NCI-H1694 (cell line): Measurements from ENCODE around the gene ERP27.

Source experiments
- DNase-seq: peaks from one replicate; lab custom pipeline; 2025; lab: John Stamatoyannopoulos, UW

The ERP27 gene

DNA sequence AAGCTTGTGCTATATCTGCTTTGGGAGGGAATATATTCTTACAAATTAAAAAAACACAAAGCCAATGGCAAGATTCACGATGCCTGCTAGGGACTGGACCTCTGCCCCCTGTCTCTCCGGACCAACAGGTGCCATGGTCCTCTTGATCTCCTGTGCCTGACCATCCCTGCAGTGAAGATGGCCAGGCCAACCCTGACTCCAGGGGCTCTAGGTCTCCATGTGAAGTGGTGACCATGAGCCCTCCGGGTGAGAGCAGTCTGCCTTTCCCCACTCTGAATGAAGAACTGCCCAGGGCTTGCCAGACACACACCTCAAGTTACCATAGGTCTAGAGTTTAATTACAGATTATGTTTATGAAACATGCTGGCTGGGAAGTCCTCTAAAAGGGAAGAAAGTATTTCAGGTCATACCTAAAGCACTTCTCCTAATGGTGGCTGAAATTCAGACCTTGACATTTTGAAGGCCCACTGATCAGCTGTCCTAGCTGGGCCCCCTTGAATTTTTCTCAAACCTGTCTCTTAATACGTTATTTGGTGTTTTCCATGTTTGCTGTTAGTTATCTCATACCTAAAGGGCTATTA lies 21.7 kb upstream of the ERP27 start:
- DNase-seq, result no peak

DNA sequence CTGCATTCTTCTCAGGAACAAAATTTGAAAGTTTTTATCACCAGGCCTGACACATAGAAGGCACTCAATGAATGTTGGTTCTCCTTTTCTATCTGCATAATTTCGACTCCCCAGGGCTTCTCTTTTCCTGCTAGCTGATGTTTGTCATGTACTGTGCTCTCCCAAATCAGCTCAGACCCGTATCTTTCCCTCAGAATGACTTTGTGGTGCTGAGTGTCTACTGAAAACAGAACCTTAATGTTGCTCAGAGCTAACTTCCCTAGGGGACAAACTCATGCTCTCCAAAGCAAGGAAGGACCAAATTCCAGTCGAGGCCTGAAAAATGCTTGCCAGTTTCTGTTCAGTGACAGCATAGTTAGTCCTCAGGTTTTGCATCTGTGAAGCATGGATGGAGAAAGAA lies 21.1 kb upstream of the ERP27 start:
- DNase-seq, result no peak

GRCh38 chr12:14959126-14959440 lies 20.7 kb upstream of the ERP27 start:
- DNase-seq, result no peak

GRCh38 chr12:14958361-14959125 lies 20.2 kb upstream of the ERP27 start:
- no peak for DNase-seq

GRCh38 chr12:14957551-14958168 lies 19.3 kb upstream of the ERP27 start:
- no peak for DNase-seq

DNA sequence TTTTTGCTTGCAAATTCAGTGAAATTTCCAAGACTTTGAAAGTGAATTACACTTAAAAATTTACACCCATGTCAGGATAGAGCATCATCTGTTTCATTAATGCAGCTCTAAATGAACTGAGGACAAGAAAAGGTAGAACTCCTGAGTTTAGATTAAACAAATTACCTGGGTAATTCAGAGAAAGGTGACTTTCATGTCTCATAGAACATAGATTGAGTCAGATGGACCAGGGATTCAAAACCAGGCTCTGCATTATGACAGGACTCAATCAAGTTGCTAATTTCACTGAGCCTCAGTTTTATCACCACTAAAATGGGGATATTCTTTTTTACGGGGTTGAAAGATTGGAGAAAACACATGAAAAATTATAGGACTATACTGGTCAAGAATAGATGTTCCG lies 18.6 kb upstream of the ERP27 start:
- DNase-seq, result no peak

DNA sequence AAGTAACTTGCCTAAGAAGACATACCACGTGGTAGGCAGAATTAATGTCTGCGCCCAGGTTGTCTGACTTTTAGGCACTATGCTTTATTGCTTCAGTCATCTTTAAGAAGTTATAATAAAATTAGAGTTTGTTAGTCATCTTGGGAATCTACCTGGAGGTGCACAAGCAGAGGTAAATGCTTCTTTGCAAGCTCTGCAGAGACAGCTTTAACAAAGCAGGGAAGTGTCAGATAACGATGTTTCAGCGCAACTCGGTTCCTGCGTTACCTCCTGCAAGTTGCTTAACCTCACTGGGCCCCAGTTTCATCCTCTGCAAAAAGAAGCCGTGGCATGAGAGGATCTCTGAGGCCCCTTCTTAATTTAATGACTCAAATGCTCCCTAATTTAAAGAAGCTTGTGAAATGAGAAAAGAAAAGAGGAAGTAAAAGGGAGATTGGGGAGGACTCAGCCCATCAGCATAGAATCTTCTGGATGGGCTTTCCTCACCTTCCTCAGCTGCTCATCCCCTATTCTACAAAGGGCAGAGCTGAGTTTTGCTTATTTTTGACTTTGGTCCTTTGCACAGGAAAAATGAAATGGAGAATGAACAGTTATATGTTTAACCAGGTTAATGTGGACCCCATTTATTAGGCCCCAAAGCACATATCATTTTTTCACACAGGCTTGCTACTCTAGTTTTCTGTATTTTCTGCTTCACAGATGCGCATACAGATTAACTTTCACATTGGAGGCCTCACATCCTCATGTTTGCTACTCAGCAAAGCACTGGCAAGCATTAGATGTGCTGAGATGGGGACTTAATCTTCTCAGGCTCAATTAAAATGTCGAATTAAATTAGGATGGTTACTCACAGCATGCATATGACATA lies 17.9 kb upstream of the ERP27 start:
- no peak for DNase-seq

GRCh38 chr12:14954269-14954668 lies 15.9 kb upstream of the ERP27 start:
- DNase-seq, result no peak

DNA sequence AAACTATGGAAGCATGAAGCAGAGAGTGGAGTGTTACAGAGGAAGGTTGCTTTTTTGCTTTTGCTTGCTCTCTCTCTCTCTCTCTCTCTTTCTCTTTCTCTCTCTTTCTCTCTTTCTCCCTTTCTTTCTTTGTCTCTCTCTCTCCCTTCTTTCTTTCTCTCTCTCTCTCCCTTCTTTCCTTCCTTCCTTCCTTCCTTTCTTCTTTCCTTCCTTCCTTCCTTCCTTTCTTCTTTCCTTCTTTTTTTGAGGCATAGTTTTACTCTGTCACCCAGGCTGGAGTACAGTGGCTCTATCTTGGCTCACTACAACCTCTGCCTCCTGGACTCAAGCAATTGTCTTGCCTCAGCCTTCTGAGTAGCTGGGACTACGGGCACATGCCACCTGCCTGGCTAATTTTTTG lies 15.4 kb upstream of the ERP27 start:
- no peak for DNase-seq

DNA sequence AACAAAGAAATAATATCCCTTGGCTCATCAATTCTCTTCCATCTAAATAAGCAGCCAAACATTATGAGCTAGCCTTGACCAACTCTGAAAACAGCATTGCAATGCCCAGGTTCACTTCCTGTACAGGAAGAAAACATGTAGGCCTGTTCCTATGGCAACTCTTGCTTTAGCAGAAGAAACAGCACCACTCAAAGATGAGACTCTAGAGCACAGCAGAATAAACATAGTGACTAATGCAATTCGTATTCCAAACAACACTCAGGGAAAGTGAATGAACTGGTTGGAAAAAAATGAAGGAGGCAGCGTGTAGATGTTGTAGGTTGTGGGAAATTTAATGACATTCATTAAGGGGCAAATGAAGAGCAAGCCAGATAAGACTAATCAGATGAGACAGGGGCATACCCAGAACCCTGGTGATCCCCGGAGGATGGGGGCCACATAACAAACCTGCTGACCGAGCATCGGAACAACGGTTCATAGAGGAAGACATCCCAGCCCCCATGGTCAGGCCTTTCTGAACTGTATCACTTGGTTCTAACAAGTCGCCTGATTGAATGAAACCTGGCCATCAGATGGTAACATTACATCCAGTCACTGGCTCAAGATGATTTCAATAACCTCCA lies 14.1 kb upstream of the ERP27 start:
- no peak for DNase-seq

- no peak for DNase-seq
These were observed 13.5 kb upstream of the ERP27 start for GRCh38 chr12:14951851-14952250.

DNA sequence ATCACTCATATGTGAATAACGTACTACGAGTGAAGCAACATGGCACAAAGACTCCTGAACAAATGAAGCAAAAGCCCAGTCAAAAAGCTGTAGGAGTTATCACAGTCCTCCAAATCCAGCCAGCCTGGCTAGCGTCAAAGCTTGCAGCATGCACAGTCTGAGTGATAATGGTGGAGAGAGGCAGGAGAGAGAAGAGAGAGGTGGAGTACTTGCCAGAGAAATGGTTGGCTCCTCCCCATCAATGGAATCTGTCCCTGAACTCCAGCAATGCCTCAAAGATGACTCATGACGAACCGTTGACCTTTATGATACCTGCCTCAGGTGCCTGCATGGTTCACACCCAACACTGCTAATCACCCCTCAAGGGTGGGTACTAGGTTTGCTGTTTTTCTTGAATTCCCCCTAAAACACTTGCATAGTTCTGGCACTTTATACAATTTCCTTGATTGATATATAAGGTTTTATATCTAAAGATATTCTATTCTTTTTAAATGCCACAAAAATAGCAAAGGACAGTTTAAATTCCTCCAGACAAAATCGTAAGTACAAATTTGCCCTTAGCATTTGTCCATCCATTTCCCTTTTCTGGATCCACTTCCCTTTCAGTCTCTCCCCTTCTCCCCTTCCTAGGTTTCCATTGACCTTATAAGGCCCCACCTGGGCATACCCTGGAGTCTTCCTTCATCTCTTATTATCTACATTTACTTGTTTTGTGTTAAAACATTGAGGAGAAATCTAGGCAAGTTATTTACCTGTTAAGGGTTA lies 12.8 kb upstream of the ERP27 start:
- no peak for DNase-seq

- DNase-seq, result no peak
These were observed 12.1 kb upstream of the ERP27 start for GRCh38 chr12:14950421-14950820.

DNA sequence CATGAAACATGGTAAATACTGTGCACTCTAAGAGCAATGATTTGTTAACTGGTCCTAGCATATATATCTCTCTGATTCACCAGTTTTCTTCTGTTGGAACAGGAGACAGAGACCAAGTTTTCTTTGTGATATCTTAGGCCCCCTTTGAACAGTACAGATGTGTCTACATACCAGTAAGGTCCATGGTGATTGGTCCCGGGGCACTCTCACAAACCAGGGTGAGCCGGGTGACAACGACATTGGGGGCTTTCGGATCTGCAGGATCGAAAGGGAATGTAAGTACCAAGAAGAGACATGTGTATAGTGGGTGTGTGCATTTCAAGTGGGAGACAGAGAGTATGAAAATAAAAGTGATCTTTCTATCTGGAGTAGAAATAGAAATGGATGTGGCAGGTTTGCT lies 11.3 kb upstream of the ERP27 start:
- no peak for DNase-seq

DNA sequence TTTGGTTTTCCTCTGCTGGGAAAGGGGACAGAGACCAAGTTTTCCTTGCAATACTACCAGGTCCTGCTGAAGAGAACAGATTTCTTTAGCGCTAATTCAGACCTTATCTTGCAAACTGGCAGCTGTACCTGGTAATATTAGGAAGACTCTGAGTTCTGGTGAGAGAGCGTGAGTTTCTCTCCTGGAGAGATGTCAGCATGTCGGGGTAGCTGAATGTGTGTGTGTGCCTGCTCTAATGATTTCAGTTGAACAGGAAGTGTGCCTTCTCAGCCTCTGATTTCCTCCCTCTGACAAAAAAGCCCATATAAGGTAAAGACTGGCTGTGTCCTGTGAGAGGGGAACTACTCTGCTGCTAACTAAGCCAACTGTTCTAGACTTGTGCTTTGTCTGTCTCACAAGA lies 10.3 kb upstream of the ERP27 start:
- DNase-seq, result peak; percentile 74

DNA sequence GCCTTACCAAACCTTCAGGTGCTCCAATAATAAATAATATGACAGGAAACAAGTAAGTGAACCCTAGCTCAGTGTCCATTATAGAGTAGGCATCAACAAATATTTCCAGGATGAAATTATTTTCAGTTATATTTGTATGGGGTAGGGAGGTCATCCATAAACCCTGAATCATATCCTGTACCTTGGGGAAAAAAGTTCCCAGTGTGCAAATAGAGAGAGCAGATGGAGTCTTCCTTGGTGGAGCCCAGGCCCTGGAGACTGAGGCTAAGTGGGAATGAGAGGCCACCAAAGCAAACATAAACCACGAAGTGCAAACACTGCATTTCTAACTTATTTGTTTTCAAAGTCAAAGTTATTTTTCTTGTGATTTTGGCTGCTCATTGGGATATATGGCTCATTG lies 8.5 kb upstream of the ERP27 start:
- DNase-seq, result no peak

DNA sequence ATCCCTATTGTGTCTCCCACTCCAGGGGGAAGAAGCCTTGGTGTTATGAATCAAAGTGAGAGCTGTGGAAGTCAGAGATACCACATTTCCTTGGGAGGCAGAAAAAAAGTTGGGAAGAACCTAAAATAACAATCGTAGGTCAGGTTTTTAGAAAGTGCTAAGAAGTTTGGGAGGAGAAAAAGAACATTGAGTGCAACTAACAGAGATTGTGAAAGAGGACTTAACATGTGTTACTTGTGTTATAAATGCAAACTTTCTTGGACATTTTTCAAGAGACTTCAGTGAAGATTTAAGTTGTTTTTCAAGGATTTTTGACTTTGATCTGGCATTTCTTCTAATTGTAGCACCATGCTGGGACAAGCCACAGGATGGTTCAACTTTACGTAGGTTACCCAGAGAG lies 7.8 kb upstream of the ERP27 start:
- DNase-seq, result no peak

- DNase-seq, result no peak
These were observed 4.0 kb upstream of the ERP27 start for GRCh38 chr12:14942196-14942931.

DNA sequence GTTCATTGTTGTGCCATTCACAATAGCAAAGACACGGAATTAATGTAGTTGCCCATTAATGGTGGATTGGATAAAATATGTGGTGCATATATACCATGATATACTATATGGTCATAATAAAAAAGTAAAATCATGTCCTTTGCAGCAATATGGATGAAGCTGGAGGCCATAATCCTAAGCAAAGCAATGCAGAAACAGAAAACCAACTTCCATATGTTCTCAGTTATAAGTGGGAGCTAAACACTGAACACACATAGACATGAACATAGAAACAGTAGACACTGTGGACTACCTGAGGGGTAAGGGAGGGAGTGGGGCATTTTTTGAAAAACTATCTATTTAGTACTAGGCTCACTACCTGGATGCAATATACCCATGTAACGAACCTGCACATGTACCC lies 3.0 kb upstream of the ERP27 start:
- DNase-seq, result no peak

GRCh38 chr12:14937689-14938088 lies 648 bp downstream of the ERP27 start:
- no peak for DNase-seq

GRCh38 chr12:14937014-14937413 lies 1.3 kb downstream of the ERP27 start:
- no peak for DNase-seq
